H9 (cell line): ENCODE results near the gene COL5A3. TPM values are rescaled to one million over a fixed set of nuclear protein-coding genes. Genes with fewer than 3 reads are reported as not detected.

Experiments used
- DNase-seq: peaks from one replicate; pipeline ENCODE4 v3.0.0-alpha.2; 2017
- H2AFZ ChIP-seq: one replicate; pipeline ENCODE4 v1.6.1; 2013; ENCODE audit warnings: mild to moderate bottlenecking, low read length, control low read depth, moderate library complexity
- H2AK5ac ChIP-seq: 2 replicates; pipeline ENCODE4 v1.6.1; 2013; ENCODE audit warnings: low read length, control low read depth, mixed read lengths; ENCODE audit not compliant: insufficient read length
- H2BK120ac ChIP-seq: one replicate; pipeline ENCODE4 v1.6.1; 2013; ENCODE audit warnings: low read depth, mild to moderate bottlenecking, low read length, control low read depth, inconsistent platforms; ENCODE audit not compliant: poor library complexity, severe bottlenecking
- H2BK12ac ChIP-seq: 2 replicates; pipeline ENCODE4 v1.6.1; 2013; ENCODE audit warnings: low read length, control low read depth, mixed read lengths, low read depth; ENCODE audit not compliant: insufficient read length
- H2BK15ac ChIP-seq: 2 replicates; pipeline ENCODE4 v1.6.1; 2013; ENCODE audit warnings: low read depth, low read length, control low read depth
- H2BK20ac ChIP-seq: one replicate; pipeline ENCODE4 v1.6.1; 2013; ENCODE audit warnings: low read depth, mild to moderate bottlenecking, low read length, control low read depth, inconsistent platforms; ENCODE audit not compliant: poor library complexity, severe bottlenecking
- H2BK5ac ChIP-seq: 2 replicates; pipeline ENCODE4 v1.6.1; 2013; ENCODE audit warnings: low read length, control low read depth, mixed read lengths; ENCODE audit not compliant: insufficient read length
- H3K14ac ChIP-seq: 2 replicates; pipeline ENCODE4 v1.6.1; 2013; ENCODE audit warnings: low read length, control low read depth; ENCODE audit not compliant: insufficient read depth
- H3K18ac ChIP-seq: 2 replicates; pipeline ENCODE4 v1.6.1; 2013; ENCODE audit warnings: low read depth, mild to moderate bottlenecking, mixed read lengths, low read length, control low read depth; ENCODE audit not compliant: insufficient read length
- H3K23ac ChIP-seq: 2 replicates; pipeline ENCODE4 v1.6.1; 2013; ENCODE audit warnings: low read length, control low read depth, mixed read lengths, low read depth; ENCODE audit not compliant: insufficient read length
- H3K23me2 ChIP-seq: 2 replicates; pipeline ENCODE4 v1.6.1; 2013; ENCODE audit warnings: low read depth, mild to moderate bottlenecking, mixed read lengths, low read length, control low read depth; ENCODE audit not compliant: insufficient read length, poor library complexity, severe bottlenecking
- H3K27ac ChIP-seq: 2 replicates; pipeline ENCODE4 v1.5.1; 2013; ENCODE audit warnings: low read length, control low read depth, mixed read lengths, low read depth; ENCODE audit not compliant: insufficient read length
- H3K27me3 ChIP-seq: 2 replicates; pipeline ENCODE4 v1.6.1; 2013; ENCODE audit warnings: low read length, control low read depth, inconsistent platforms; ENCODE audit not compliant: insufficient read depth
- H3K4ac ChIP-seq: 2 replicates; pipeline ENCODE4 v1.6.1; 2013; ENCODE audit warnings: low read depth, mild to moderate bottlenecking, control low read depth, inconsistent platforms, low read length, moderate library complexity
- H3K4me1 ChIP-seq: 2 replicates; pipeline ENCODE4 v1.6.1; 2013; ENCODE audit warnings: low read length, control low read depth, inconsistent platforms; ENCODE audit not compliant: insufficient read depth
- H3K4me2 ChIP-seq: 2 replicates; pipeline ENCODE4 v1.6.1; 2013; ENCODE audit warnings: low read length, control low read depth, mixed read lengths; ENCODE audit not compliant: insufficient read length, insufficient read depth
- H3K56ac ChIP-seq: 2 replicates; pipeline ENCODE4 v1.6.1; 2013; ENCODE audit warnings: low read depth, mild to moderate bottlenecking, mixed read lengths, low read length, control low read depth; ENCODE audit not compliant: insufficient read length
- H3K79me1 ChIP-seq: 2 replicates; pipeline ENCODE4 v1.6.1; 2013; ENCODE audit warnings: low read depth, mild to moderate bottlenecking, moderate library complexity, low read length, control low read depth, inconsistent platforms; ENCODE audit not compliant: insufficient read depth, poor library complexity, severe bottlenecking
- H3K79me2 ChIP-seq: 2 replicates; pipeline ENCODE4 v1.6.1; 2013; ENCODE audit warnings: low read length, control low read depth, inconsistent platforms; ENCODE audit not compliant: insufficient read depth
- H3K9ac ChIP-seq: 2 replicates; pipeline ENCODE4 v1.6.1; 2013; ENCODE audit warnings: low read length, control low read depth, mixed read lengths; ENCODE audit not compliant: insufficient read length; ENCODE audit errors: extremely low read depth
- H3K9me3 ChIP-seq: one replicate; pipeline ENCODE4 v1.6.1; 2013; ENCODE audit warnings: low read depth, low read length, inconsistent platforms; ENCODE audit not compliant: control insufficient read depth
- H3T11ph ChIP-seq: one replicate; pipeline ENCODE4 v1.6.1; 2013; ENCODE audit warnings: mild to moderate bottlenecking, low read length, control low read depth, inconsistent platforms
- H4K20me1 ChIP-seq: one replicate; pipeline ENCODE4 v1.6.1; 2013; ENCODE audit not compliant: control insufficient read depth, insufficient read length, insufficient read depth
- H4K5ac ChIP-seq: 2 replicates; pipeline ENCODE4 v1.6.1; 2013; ENCODE audit warnings: low read depth, mild to moderate bottlenecking, mixed read lengths, low read length, control low read depth; ENCODE audit not compliant: insufficient read length
- H4K8ac ChIP-seq: replicated peaks from 2 replicates; pipeline ENCODE4 v1.6.1; 2013; ENCODE audit warnings: low read length, control low read depth, mixed read lengths, low read depth; ENCODE audit not compliant: insufficient read length
- H4K91ac ChIP-seq: 2 replicates; pipeline ENCODE4 v1.6.1; 2013; ENCODE audit warnings: low read depth, mild to moderate bottlenecking, moderate library complexity, mixed read lengths, low read length, control low read depth; ENCODE audit not compliant: insufficient read length
- H3K27ac Mint-ChIP-seq, 3 experiments: 2 replicates in 2 of 3; 3 replicates in 1 of 3; pipeline ENCODE4 v1.8.0; 2020 to 2021; ENCODE audit warnings: mixed read lengths in 3 of 3, mild to moderate bottlenecking in 1 of 3, moderate library complexity in 1 of 3
- H3K27me3 Mint-ChIP-seq: 2 replicates; pipeline ENCODE4 v1.8.0; 2021; ENCODE audit warnings: low read depth, mild to moderate bottlenecking, moderate library complexity, mixed read lengths
- H3K36me3 Mint-ChIP-seq, 3 experiments: 2 replicates in 2 of 3; 3 replicates in 1 of 3; pipeline ENCODE4 v1.8.0; 2020 to 2021; ENCODE audit warnings: low read depth in 3 of 3, mixed read lengths in 3 of 3; ENCODE audit not compliant: insufficient read depth in 1 of 3
- H3K4me1 Mint-ChIP-seq, 2 experiments: 2 replicates each; pipeline ENCODE4 v1.8.0; 2020; ENCODE audit warnings: mixed read lengths in 2 of 2
- H3K4me3 Mint-ChIP-seq, 2 experiments: 2 replicates in 1 of 2; 3 replicates in 1 of 2; pipeline ENCODE4 v1.8.0; 2020 to 2021; ENCODE audit warnings: mild to moderate bottlenecking in 2 of 2, mixed read lengths in 2 of 2, moderate library complexity in 1 of 2
- H3K9me3 Mint-ChIP-seq, 2 experiments: 2 replicates in 1 of 2; 3 replicates in 1 of 2; pipeline ENCODE4 v1.8.0; 2020; ENCODE audit warnings: mild to moderate bottlenecking in 2 of 2, mixed read lengths in 2 of 2, moderate library complexity in 1 of 2
- CTCF ChIP-seq: fragments of 200-600 bp; sonication (generic); conservative IDR thresholded peaks from 3 replicates; pipeline ENCODE4 v1.8.0; 2021; ENCODE audit warnings: antibody characterized with exemption, mild to moderate bottlenecking
- WGBS: extraction: QIAGEN DNeasy Blood & Tissue Kit; methylation state at CpG from one replicate; pipeline ENCODE4 v1.1.7; 2013; ENCODE audit warnings: missing lambda C conversion rate, low lambda C conversion rate, mixed read lengths; ENCODE audit not compliant: insufficient read length; ENCODE audit errors: extremely low coverage; 5-methylcytosine and 5-hydroxymethylcytosine counted together
- total RNA-seq: library from RNA; stranded (reverse); gene quantifications from 2 replicates; pipeline ENCODE4 v1.2.1, GENCODE V29; 2021

The COL5A3 gene
- total RNA-seq, 1 experiment from 2014 or later: 0.72 TPM

GRCh38 chr19:10037809-10038208, 27.5 kb upstream of the COL5A3 start:
- Histone ChIP-seq H2BK15ac (no peak overlapping the region), H3K4me2 (no peak overlapping the region), H2BK20ac (no peak overlapping the region), H3K56ac (no peak overlapping the region), H3K27ac (no peak overlapping the region), H3K79me2 (no peaks in the 10 kb centered on the region), H2AFZ (no peak overlapping the region), H3K9ac (no peak overlapping the region), H3K4ac (no peak overlapping the region), H3K79me1 (no peaks in the 10 kb centered on the region), H3K23ac (no peak overlapping the region), H2BK12ac (no peak overlapping the region), H4K5ac (no peak overlapping the region), H2BK120ac (no peak overlapping the region), H3K18ac (no peak overlapping the region), H3T11ph (no peak overlapping the region), H3K4me1 (no peaks in the 10 kb centered on the region), H2AK5ac (no peak overlapping the region), H2BK5ac (no peak overlapping the region), H4K8ac (no peak overlapping the region), H3K27me3 (no peaks in the 10 kb centered on the region), H3K23me2 (no peaks in the 10 kb centered on the region), H4K20me1 (no peaks in the 10 kb centered on the region), H4K91ac (no peak overlapping the region), H3K9me3 (no peaks in the 10 kb centered on the region), H3K14ac (no peak overlapping the region)
- no peaks in the 10 kb centered on the region for H3K36me3 Mint-ChIP-seq
- H3K4me1 Mint-ChIP-seq: peaks cover 6 to 8% of the 10 kb centered on the region in 2 experiments; a peak in 2 of 4 replicates
- no peak for DNase-seq
- H3K4me3 Mint-ChIP-seq: no peak overlapping the region
- H3K27me3 Mint-ChIP-seq: peaks cover 83% of the 10 kb centered on the region
- TF ChIP-seq CTCF: no peak
- no peaks in the 10 kb centered on the region for H3K9me3 Mint-ChIP-seq
- no CpG with 5 or more reads among the region's 5 CpGs for WGBS
- no peak overlapping the region for H3K27ac Mint-ChIP-seq
